Right lobe of liver (tissue), 6 donors: ENCODE data around the gene PTPRN2. TPM values are rescaled to one million over a fixed set of nuclear protein-coding genes. Genes with fewer than 3 reads are reported as not detected.

Source experiments
- ATAC-seq, 4 donors: fragments of 200-7000 bp; cut with Tn5 transposase; one replicate each; pipeline ENCODE4 v1.9.1; 2020; ENCODE audit warnings: mild to moderate bottlenecking in 4 of 4, moderate library complexity in 4 of 4
- DNase-seq, 3 donors: peaks; one replicate each; pipeline ENCODE4 v3.0.0-alpha.2; 2020
- H3K27ac ChIP-seq, 3 donors: fragments of 200-600 bp; one replicate each; pipeline ENCODE4 v1.8.0; 2022
- H3K27me3 ChIP-seq, 2 donors: fragments of 200-600 bp; one replicate each; pipeline ENCODE4 v1.8.0; 2022
- H3K36me3 ChIP-seq, 4 donors: fragments of 200-600 bp; sonication (generic) in 1 of 4; one replicate each; pipeline versions ENCODE4 v1.5.1 to v1.8.0; 2017 to 2022; ENCODE audit warnings: control low read depth in 1 of 4
- H3K4me1 ChIP-seq, 4 donors: fragments of 200-600 bp; sonication (generic) in 1 of 4; one replicate each; pipeline versions ENCODE4 v1.5.1 to v1.8.0; 2017 to 2022; ENCODE audit warnings: control low read depth in 1 of 4
- H3K4me3 ChIP-seq, 3 donors: fragments of 200-600 bp; one replicate each; pipeline ENCODE4 v1.8.0; 2022
- H3K9me3 ChIP-seq, 4 donors: fragments of 200-600 bp; sonication (generic) in 1 of 4; one replicate each; pipeline versions ENCODE4 v1.5.1 to v1.8.0; 2017 to 2022; ENCODE audit warnings: control low read depth in 1 of 4
- CTCF ChIP-seq, 4 donors: fragments of 200-600 bp in 3 of 4; fragments of 450-650 bp in 1 of 4; IDR thresholded peaks; one replicate each; pipeline versions ENCODE4 v1.5.1 to v1.8.0; 2016 to 2022; ENCODE audit warnings: antibody characterized with exemption in 4 of 4, mild to moderate bottlenecking in 2 of 4
- POLR2A ChIP-seq: fragments of 450-650 bp; IDR thresholded peaks from one replicate; pipeline ENCODE4 v1.6.1; 2017; ENCODE audit warnings: antibody characterized with exemption, mild to moderate bottlenecking
- WGBS: methylation state at CpG from one replicate; pipeline ENCODE4 v1.1.6; 2018; ENCODE audit warnings: low coverage, low lambda C conversion rate; ENCODE audit not compliant: insufficient coverage; ENCODE audit errors: missing lambda C conversion rate; 5-methylcytosine and 5-hydroxymethylcytosine counted together
- intact Hi-C, 2 donors: fragments of 100-400 bp; cut with DNase I; formaldehyde crosslinking; loops; one replicate each; pipeline versions ENCODE4 v1.11.2 to v1.14.1; 2022
- total RNA-seq, 6 experiments: library from RNA; depleted of rRNA in 2 of 6; stranded (reverse); fragments of >200 nt in 2 of 6; fragmentation: NEBNext Ultra II Directional in 3 of 6; extraction: Animal tissue kit (Norgen Biotek cat#: 25700) in 3 of 6; gene quantifications; one replicate each; pipeline versions ENCODE4 v1.1.0 to v1.2.4, GENCODE V29; 2016 to 2023
- donor health status: DM: no; HTN: yes; CAD: no.
- donor health status: DM: no; HTN: no; CAD: no.
- donor health status: DM: no; HTN: no; CAD: no.
- donor health status: DM: no; HTN: yes; CAD: no.
- donor health status: DM: no; HTN: yes; CAD: no.

Gene PTPRN2
- total RNA-seq, 6 experiments from 2014 or later: 0.15 to 0.87 (median 0.67) TPM

DNA sequence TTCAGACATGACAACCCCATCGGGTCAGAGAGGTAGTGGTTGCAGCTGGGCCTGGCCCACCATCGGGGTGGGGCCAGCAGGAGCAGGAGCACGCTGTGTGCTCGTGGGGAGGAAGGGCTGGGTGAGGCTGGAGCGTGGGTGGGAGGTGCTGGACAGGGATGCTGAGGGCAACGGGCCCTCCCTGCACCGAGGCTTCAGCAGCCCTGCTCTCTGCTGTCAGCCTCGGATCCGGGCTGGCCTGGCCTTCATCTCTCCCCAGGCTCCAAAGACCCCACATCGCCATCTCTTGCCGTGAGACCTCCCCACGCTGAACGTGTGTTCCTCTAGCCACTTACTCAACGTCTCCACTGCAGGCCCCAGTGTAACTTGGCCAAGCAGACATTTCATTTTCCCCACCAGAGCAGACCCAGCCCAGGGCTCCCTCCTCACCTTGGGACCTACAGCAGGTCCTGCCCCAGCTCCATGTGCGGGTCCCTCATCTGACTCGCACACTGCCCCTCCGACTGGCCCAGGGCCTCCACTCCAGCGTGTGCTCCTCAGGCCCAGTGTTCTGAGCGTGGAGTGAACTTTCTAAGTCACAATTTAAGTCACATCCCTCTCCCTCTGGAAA, 788.4 kb downstream of the PTPRN2 start:
- no peaks in the 10 kb centered on the region for H3K36me3 ChIP-seq
- intact Hi-C loops: no loop called here
- ATAC-seq (peak in 1 of 4 donors; percentile 17), DNase-seq (peak in 1 of 3 donors; percentile 34)
- no peak overlapping the region for H3K27ac ChIP-seq
- H3K27me3 ChIP-seq: no peaks in the 10 kb centered on the region
- H3K9me3 ChIP-seq: no peaks in the 10 kb centered on the region
- no peaks in the 10 kb centered on the region for H3K4me1 ChIP-seq
- H3K4me3 ChIP-seq: no peak overlapping the region
- 71% methylated on average over 7 of the region's 19 CpGs for WGBS
- TF ChIP-seq CTCF (IDR thresholded peaks at IDR 0.05) (no peak), POLR2A (no peak)

DNA sequence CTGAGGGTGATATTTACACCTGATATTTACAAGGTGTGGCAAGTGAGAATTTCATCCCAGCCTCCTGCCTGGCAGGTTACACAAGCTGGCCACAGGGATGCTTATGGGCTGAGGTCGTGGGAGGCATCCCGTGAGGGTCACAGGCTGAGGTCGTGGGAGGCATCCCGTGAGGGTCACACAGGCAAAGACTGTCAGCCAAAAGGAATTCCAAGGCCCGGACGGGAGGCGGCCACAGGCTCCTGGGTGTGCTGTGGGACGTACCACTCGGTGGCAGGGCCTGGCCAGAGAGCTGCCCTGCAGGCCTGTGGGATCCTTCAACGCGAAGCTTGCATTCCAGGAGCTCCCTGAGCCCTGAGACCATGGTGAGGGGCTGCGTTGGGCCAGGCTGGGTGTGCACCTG, 790.3 kb downstream of the PTPRN2 start:
- TF ChIP-seq CTCF (IDR thresholded peaks at IDR 0.05) (no peak), POLR2A (no peak)
- WGBS: no CpG with 5 or more reads among the region's 12 CpGs
- intact Hi-C loops: no loop called here
- no peaks in the 10 kb centered on the region for H3K27me3 ChIP-seq
- no peaks in the 10 kb centered on the region for H3K4me1 ChIP-seq
- H3K36me3 ChIP-seq: no peaks in the 10 kb centered on the region
- no peaks in the 10 kb centered on the region for H3K9me3 ChIP-seq
- ATAC-seq (no peak), DNase-seq (no peak)
- H3K27ac ChIP-seq: no peak overlapping the region
- H3K4me3 ChIP-seq: no peak overlapping the region

DNA sequence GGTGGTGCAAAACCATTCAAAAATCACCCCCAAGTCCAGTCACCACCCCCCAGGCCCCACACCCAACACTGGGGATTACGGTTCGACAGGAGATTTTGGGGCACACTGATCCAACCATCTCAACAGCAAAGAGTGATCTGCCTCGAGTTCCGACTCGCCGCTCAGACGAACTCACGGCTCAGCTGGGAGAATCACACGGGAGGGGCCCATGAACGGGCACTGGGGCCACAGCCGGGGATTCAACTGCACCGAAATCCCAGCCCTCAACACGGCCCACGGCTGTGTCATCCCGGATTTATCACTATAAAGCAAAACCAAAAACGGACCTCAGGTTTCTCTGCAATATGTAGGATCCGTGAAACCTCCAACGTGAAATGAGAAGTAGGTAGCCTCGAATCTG, 790.8 kb downstream of the PTPRN2 start:
- Histone ChIP-seq H3K27ac (no peak overlapping the region), H3K27me3 (no peaks in the 10 kb centered on the region), H3K4me1 (no peaks in the 10 kb centered on the region), H3K36me3 (no peaks in the 10 kb centered on the region), H3K9me3 (no peaks in the 10 kb centered on the region), H3K4me3 (no peak overlapping the region)
- DNase-seq (no peak), ATAC-seq (no peak)
- no peak for TF ChIP-seq CTCF (IDR thresholded peaks at IDR 0.05)
- TF ChIP-seq POLR2A: no peak
- WGBS: 79% methylated on average over 7 of the region's 19 CpGs
- intact Hi-C loops: no loop called here

DNA sequence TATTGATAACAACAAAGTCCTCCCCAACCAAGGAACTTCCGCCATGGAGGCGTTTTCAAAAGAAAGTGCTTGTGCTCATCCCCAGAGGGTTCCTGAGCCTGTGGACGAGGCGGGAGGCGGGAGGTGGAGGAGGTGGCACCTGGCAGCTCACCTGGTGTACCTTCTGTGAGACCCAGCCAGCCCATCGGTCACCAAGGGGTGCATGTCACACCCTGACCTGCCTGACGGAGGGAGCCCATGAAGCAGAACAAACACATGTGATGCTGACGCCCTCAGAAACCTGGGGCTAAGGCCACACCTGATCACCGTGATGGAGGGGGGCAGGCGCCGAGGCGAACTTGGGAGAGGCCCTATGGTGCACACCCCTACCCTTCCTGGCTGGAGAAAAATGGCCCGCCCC, 792.0 kb downstream of the PTPRN2 start:
- 72% methylated on average over 6 of the region's 13 CpGs for WGBS
- H3K27me3 ChIP-seq: no peaks in the 10 kb centered on the region
- DNase-seq (no peak), ATAC-seq (no peak)
- no peaks in the 10 kb centered on the region for H3K9me3 ChIP-seq
- TF ChIP-seq CTCF (IDR thresholded peaks at IDR 0.05) (no peak), POLR2A (no peak)
- no peaks in the 10 kb centered on the region for H3K36me3 ChIP-seq
- intact Hi-C loops: no loop called here
- H3K27ac ChIP-seq: no peak overlapping the region
- no peak overlapping the region for H3K4me3 ChIP-seq
- H3K4me1 ChIP-seq: no peaks in the 10 kb centered on the region

DNA sequence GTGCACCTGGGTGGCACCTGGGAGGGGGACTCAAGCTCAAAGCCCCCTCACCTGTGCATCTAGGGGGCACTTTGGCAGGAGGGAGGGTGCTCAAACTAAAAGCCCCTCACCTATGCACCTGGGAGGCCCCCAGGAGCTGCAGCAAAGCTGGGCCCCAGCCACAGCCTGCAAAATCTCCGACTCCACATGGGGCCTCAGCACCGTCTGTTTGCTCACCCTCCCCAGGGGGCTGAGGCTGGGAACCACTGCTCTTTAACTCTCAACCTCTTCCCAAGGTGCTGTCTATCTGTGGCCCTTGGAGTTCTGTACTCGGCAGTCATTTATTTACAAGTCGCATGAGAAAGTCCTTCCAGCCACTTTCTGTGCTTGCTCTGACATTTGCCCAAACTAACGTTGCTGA, 792.4 kb downstream of the PTPRN2 start:
- TF ChIP-seq CTCF (IDR thresholded peaks at IDR 0.05) (no peak), POLR2A (no peak)
- Histone ChIP-seq H3K36me3 (no peaks in the 10 kb centered on the region), H3K4me3 (no peak overlapping the region), H3K4me1 (no peaks in the 10 kb centered on the region), H3K9me3 (no peaks in the 10 kb centered on the region), H3K27ac (no peak overlapping the region), H3K27me3 (no peaks in the 10 kb centered on the region)
- intact Hi-C loops: no loop called here
- no peak for ATAC-seq
- no peak for DNase-seq
- WGBS: 41% methylated on average over 4 of the region's 5 CpGs
